ENCODE data around the gene PALM.
"Not testable (repeated sequence)": the region's sequence is repeated elsewhere in the genome, so short reads cannot be mapped to it uniquely, and the experiment has no call there.

Gene PALM

DNA sequence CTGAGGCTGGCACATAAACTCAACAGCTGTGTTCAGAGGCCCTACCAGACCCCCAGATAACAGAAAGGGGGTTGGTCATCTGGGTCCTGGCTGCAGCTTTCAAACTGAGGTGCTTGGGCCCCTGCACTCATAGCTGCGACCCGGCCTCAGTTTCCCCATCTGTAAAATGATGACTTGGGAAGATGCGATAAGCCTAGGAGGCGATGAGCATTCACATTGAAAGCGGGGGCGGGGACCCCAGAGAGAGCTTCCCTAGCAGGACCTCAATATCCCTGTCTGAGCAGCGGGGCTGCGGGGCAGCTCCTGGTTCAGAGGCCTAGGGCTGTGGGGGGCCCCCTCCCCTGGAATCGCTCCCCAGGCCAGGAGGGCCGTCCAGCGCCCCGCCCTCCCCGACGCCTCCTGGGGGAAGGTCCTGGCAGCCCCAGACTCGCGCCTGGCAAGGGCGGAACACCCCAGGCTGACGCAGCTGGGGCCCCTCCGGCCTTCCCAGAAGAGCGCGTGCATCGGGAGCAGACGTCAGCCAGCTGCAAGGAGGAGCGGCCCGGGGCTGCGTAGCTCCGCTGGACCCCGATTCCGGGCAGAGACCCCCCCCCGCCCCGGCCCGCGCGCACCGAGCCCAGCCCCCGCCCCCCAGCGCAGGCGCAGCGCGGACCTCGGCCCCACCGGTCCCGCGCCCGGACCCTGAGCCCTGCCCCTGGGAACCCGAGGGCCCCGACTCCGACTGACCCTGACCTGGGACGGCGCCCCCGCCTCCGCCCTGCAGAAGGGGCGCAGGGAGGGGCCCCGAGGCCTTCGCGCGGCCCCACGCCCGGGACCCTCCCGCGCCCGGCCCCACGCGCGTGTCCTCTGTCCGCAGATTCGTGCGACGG lies 29.1 kb upstream of the PALM start:
- peak; percentile 81 for DNase-seq

DNA sequence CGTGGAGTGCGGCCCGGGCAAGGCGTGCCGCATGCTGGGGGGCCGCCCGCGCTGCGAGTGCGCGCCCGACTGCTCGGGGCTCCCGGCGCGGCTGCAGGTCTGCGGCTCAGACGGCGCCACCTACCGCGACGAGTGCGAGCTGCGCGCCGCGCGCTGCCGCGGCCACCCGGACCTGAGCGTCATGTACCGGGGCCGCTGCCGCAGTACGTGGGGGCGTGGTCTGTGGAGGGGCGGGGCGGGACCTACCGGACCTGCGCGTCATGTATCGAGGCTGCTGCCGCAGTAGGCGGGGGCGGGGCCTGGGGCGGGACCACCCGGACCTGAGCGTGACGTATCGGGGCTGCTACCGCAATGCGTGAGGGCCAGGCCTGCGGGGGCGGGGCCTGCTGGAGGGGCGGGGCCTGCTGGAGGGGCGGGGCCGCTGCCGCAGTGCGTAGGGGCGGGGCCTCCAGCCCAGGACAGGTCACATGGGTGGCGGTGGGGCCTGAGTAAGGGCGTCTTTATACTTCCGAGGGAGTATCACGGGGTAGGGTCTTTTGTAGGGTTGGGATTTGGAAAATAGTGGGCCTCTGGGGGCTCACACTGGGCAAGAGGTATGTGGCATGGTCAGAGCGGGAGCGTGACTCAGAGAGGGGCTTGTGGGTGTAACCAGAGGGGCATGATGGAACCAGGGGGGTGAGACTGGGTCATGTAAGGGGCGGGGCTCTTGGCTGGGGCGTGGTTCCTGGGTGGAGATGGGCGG lies 28.3 kb upstream of the PALM start:
- peak; percentile 99 for DNase-seq

DNA sequence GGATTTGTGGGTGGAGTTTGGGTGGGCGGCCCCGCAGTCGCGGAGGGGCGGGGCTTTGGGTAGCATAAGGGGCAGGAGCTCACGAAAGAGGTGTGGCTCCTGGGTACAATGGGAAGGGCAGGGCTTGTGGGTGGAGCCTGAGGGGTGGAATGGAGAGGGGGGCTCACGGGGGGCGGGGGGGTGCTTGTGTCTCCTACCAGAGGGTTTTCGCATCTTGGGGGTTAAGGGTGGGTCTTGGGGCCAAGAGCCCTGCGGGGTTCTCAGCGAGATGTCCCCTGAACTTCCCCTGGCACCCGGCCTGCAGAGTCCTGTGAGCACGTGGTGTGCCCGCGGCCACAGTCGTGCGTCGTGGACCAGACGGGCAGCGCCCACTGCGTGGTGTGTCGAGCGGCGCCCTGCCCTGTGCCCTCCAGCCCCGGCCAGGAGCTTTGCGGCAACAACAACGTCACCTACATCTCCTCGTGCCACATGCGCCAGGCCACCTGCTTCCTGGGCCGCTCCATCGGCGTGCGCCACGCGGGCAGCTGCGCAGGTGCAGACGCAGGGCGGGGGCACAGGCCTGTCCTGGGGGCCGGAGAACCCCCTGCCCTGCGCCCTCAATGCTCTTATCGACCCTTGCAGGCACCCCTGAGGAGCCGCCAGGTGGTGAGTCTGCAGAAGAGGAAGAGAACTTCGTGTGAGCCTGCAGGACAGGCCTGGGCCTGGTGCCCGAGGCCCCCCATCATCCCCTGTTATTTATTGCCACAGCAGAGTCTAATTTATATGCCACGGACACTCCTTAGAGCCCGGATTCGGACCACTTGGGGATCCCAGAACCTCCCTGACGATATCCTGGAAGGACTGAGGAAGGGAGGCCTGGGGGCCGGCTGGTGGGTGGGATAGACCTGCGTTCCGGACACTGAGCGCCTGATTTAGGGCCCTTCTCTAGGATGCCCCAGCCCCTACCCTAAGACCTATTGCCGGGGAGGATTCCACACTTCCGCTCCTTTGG lies 27.4 kb upstream of the PALM start:
- DNase-seq, result no peak

DNA sequence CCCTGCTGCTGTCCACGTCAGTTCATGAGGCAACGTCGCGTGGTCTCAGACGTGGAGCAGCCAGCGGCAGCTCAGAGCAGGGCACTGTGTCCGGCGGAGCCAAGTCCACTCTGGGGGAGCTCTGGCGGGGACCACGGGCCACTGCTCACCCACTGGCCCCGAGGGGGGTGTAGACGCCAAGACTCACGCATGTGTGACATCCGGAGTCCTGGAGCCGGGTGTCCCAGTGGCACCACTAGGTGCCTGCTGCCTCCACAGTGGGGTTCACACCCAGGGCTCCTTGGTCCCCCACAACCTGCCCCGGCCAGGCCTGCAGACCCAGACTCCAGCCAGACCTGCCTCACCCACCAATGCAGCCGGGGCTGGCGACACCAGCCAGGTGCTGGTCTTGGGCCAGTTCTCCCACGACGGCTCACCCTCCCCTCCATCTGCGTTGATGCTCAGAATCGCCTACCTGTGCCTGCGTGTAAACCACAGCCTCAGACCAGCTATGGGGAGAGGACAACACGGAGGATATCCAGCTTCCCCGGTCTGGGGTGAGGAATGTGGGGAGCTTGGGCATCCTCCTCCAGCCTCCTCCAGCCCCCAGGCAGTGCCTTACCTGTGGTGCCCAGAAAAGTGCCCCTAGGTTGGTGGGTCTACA lies 25.9 kb upstream of the PALM start:
- DNase-seq, result no peak

DNA sequence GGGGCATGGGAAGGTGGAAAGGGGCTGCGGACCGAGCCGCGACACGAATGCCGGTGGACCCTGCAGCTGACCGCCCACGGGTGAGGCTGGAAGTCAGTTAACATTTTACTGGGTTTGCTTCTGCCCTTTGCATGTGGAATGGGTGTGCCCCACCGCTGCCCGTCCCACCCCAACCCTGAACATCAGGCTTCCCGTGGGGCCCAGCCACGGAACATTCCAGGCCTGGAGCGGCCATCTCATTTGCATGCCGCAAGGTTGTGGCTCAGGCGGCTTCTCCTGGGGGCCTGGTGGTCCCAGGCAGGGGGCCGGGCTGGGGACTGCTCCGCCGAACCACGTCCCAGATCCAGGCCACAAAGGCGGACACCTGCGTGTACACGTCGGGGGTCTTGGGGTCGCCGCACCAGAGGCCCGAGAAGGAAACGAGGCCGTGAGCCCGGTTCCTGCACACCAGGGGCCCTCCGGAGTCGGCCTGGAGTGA lies 23.2 kb upstream of the PALM start:
- DNase-seq, result no peak

DNA sequence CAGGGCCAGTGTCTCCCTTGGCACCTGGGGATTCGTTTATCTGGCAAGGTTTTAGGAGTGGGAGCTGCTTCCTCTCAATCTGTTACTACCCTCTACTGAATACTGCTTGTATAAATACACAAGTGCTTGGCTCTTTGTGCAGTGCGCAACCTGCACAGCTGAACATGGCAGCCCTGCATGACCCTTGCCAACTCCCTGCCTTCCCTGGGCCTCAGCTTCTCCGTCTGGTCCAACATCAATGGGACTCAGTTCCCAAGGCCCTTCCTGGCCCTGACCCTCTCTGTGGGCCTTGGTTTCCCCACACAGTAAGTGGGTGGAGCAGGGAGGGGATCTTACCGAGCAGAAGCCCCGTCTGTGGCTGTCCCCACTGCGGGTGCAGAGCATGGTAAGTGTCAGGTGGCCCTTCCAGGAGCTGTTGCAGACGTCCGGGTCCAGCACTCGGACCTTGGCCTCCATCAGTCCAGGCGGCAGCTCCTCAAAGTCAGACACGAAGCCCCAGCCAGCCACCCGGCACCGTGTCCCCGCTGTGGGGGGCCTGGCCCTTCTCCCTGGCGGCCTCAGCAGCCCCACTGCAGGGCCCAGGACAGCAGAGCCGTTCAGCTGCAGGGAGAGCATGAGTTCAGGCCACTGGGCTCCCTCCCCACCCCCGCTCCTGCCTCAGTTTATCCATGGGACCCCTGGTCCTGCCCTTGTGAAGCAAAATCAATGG lies 22.0 kb upstream of the PALM start:
- DNase-seq, result no peak

DNA sequence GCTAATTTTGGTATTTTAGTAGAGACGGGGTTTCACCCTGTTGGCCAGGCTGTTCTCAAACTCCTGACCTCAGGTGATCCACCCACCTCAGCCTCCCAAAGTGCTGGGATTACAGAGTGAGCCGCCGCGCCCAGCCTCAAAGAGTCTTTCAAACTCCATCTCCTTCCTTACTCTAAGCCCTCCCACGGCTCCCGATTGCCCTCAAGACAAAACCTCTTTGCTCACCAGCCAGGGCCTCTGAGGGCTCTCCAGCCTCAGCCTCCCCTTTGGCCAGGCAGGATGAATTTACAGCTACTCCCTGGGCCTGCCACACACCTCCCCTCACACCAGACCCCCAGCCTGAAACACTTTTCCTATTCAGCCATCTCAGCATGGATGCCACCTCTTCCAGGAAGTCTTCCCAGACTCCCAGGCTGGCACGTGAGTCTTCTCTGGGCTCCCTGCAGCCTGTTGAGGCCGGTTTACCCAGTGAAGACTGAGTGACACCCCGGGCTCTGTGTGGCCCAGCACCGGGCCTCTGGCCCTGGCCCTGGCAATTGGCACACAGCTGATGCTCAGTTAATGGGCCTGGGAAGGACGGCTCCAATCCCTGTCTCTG lies 21.1 kb upstream of the PALM start:
- no peak for DNase-seq

DNA sequence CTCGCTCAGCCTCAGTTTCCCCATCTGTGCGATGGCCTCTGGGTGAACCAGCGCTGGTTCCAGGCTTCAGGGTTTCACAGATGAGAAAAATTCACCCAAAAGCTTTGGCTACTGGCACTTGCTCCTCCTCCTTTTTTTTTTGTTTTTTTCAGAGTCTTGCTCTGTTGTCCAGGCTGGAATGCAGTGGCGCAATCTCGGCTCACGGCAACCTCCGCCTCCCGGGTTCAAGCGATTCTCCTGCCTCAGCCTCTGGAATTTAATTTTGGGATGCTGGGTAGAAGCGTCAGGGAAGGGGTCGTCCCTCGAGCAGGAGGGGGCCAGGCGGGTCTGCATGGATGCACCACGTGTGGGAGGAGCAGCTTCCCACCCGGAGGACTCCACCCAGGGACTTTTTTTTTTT lies 20.5 kb upstream of the PALM start:
- DNase-seq, result no peak

DNA sequence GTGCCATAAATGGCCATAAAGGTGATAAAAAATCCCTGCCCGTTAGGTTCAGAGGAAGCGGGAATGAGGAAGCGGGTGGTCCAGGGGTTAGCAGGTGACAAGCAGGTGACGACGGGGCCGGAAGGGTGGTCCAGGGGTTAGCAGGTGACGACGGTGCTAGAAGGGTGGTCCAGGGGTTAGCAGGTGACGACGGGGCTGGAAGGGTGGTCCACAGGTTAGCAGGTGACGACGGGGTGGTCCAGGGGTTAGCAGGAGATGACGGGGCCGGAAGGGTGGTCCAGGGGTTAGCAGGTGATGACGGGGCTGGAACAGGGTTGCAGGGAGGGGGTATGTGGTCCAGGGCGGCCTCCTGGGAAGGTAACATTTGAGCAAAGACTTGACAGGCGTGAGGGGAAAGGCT lies 19.7 kb upstream of the PALM start:
- no peak for DNase-seq

DNA sequence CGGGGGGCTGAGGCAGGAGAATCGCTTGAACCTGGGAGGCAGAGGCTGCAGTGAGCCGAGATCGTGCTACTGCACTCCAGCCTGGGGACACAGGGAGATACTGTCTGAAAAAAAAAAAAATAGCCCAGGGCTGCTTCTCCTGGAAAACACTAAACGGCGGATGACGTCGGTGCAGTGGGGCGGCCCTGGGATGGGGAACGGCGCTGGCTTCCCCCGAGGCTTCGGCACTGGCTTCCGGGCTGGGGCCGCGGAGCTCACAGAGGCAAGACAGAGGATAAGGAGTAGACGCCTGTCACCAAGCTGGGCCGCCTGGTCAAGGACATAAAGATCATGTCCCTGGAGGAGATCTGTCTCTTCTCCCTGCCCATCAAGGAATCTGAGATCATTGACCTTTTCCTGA lies 18.5 kb upstream of the PALM start:
- DNase-seq, result no peak

DNA sequence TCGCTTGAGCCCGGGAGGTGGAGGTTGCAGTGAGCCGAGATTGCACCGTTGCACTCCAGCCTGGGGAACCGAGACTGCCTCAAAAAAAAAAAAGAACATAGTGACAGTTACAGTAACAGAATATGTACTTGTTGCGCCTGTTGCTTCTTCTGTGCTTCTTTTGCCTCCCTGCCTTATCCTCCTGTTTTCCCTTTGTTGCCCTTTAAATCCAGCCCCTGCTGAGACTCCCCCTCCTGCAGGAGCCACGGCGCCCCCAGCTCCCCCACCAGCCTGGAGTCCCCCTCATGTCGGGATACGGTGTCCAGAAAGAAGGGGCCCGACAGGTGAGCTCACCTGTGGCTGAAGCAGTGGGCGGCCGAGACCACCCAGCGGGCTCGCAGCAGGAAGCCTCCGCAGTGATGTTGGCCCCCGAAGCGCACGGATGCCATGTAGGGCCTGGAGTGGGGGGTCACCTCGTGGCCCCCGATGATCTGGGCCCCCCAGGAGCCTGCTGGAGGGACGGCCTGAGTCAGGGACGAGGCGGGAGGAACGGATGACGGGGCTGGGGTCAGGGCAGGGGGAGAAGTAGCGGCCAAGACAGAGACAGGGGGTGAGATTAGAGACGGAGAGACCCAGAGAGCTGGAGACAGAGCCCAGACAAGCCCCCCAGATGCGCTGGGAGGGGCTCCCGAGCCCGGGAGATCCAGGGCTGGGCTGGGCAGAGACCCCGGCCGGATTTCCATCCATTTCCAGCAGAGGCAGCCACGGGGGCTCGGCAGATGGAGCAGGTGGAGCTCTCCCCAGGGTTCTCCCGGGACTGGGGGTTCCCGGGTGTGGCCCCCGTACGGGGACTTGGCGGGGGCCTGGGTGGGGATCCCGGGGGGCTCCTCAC lies 14.0 kb upstream of the PALM start:
- no peak for DNase-seq

DNA sequence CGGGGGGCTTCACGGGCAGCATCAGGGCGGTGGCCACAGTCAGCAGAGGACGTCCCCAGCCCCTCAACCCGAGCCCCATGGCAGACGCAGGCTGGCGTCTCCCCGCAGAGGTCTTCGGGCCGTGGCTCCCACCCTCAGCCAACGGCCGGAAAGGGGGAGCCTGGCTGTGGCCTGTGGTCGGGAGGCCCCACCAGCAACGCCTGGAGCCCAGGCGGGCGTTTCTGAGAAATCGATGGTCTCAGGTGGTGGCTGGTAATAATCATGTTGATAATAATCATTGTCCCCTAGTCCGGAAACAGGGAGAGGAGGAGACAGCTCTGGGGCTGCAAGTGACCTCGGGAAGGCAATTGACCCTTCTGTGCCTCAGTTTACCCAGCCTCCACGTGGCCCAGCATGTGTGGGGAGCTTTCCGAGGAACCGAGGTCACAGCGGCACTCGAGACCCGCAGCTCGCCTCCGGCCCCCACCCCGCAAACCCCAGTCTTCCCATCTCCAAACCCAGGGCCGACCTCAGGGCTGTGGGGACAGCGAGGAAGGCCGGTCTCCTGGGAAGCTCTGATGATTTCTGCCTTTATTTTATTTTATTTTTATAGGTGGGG lies 13.3 kb upstream of the PALM start, which contains the start of gene PRSS57:
Gene PRSS57, minus strand, starts transcription at position 101 of the 598 bp plus-strand sequence. Its CDS starts 22 bp downstream, at position 79.
- no peak for DNase-seq

DNA sequence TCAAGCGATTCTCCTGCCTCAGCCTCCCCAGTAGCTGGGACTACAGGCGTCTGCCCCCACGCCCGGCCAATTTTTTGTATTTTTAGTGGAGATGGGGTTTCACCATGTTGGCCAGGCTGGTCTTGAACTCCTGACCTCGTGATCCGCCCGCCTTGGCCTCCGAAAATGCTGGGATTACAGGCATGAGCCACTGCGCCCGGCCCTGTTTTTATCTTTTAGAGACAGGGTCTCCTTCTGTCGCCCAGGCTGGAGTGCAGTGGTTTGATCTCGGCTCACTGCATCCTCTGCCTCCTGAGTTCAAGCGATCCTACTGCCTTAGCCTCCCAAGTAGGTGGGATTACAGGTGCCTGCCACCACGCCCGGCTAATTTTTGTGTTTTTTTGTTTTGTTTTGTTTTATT lies 10.2 kb upstream of the PALM start:
- not testable (repeated sequence) for DNase-seq

DNA sequence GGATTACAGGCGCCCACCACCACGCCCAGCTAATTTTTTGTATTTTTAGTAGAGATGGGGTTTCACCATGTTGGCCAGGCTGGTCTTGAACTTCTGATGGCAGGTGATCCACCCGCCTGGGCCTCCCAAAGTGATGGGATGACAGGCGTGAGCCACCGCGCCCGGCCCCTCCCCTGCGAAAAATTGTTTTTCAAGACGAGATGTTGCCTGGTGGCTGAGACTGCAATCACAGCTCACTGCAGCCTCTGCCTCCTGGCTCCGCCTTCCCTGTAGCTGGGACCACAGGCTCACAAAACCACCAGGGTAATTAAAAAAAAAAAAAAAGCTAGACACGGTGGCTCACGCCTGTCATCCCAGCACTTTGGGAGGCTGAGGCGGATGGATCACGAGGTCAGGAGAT lies 8.8 kb upstream of the PALM start:
- DNase-seq, result not testable (repeated sequence)

DNA sequence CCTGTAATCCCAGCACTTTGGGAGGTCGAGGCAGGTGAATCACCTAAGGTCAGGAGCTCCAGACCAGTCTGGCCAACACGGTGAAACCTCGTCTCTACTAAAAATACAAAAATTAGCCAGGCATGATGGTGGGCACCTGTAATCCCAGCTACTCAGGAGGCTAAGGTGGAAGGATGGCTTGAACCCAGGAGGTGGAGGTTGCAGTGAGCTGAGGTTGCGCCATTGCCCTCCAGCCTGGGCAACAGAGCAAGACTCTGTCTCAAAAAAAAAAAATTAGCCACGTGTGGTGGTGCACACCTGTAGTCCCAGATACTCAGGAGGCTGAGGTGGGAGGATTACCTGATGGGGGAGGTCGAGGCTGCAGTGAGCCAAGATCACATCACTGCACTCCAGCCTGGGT lies 5.9 kb upstream of the PALM start:
- not testable (repeated sequence) for DNase-seq

DNA sequence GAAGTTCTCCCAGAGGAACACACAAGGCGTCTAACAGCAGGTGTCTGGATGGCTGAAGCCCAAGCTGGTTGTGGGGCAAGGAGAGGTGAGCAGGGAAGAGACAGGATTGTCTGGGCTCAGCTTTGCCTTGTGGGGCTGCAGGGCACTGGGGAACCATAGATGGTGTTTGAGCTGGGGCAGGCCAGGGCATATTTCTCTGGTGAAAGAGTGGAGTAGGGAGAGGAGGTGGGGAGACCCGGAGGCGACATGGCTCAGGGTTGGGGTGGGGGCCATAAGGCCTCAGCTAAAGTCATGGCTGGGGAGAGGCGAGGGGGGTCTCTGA lies 5.4 kb upstream of the PALM start:
- no peak for DNase-seq

DNA sequence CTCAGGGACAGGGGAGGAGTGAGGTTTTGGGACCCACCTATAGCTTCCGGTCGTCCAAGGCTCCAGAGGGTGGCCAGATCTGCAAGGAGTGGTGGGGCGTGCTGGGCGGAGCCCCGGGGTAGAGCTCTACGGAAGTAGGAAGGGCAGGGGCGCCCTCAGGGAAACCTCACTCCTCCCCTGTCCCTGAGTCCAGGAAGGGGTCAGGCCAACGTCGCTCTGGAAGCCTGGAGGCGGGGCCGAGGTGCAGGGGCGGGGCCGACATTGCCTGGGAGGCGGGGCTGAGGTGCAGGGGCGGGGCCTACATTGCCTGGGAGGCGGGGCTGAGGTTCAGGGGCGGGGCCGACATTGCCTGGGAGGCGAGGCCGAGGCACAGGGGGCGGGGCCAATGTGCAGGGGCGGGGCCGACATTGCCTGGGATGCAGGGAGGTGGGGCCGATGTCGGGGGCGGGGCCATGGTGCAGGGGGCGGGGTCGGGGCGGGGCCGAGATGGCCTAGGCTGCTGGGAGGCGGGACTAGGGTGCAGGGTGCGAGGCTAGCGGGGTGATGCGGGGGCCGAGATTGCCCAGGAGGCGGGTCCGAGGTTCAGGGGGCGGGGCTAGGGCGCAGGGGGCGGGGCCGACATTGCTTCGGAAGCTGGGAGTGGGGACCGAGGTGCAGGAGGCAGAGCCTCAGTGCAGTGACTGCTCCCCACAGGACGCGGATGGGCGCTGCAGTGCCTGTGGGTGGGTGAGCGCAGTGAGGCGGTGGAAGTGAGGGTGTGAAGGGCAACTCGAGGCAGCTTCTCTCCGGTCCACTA lies 4.9 kb upstream of the PALM start:
- peak; percentile 80 for DNase-seq

DNA sequence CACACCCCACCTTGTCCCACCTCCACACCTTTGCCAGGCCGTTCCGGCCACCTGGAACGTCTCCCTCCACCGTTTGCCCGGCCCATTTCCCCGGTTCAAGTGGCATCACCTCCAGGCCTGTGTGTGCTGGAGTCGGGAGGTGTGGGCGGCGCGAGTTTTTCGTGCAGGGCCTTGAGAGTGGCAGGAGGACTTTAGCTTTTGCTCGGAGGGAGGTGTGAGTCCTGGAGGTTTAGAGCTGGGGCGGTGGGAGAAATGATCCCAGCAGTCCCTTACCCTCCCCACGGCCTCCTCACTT lies 4.3 kb upstream of the PALM start:
- DNase-seq, result no peak
